Measurements from ENCODE around the gene ANKRD36C. TPM values are rescaled to one million over a fixed set of nuclear protein-coding genes. Genes with fewer than 3 reads are reported as not detected.

ANKRD36C gene
- total and polyA plus RNA-seq, 5 experiments from 2014 or later, result 8.4 to 71.8 (median 13.6) TPM

Other genes with a start within 250 kb of the ANKRD36C start
- gene GPAT2, start 43.1 kb upstream of the ANKRD36C start, total RNA-seq, result 10 to 100 TPM in 1 of 2 experiments, 1 to 10 TPM in 1; 9.9 to 11.7 TPM
- gene GPAT2, start 43.1 kb upstream of the ANKRD36C start, polyA plus RNA-seq, result 1 to 10 TPM; 1.1 to 8.8 (median 4.2) TPM
- gene ADRA2B, start 124.7 kb upstream of the ANKRD36C start, total RNA-seq, result under 1 TPM in 1 of 2 experiments, not detected in 1; 0.22 TPM
- not detected for gene ADRA2B, start 124.7 kb upstream of the ANKRD36C start, polyA plus RNA-seq
- 1 to 10 TPM; 5.3 to 6.8 TPM for gene ASTL, start 146.7 kb upstream of the ANKRD36C start, total RNA-seq
- under 1 TPM in 2 of 3 donors, not detected in 1; 0.50 to 0.64 TPM for gene ASTL, start 146.7 kb upstream of the ANKRD36C start, polyA plus RNA-seq
- gene DUSP2, start 153.6 kb upstream of the ANKRD36C start, total RNA-seq, result 10 to 100 TPM; 31.5 to 36.5 TPM
- 100 to 1,000 TPM in 1 of 3 donors, 10 to 100 TPM in 2; 24.3 to 459 (median 60.7) TPM for gene DUSP2, start 153.6 kb upstream of the ANKRD36C start, polyA plus RNA-seq
- gene STARD7, start 217.0 kb upstream of the ANKRD36C start, total RNA-seq, result 10 to 100 TPM; 87.5 to 99.3 TPM
- gene STARD7, start 217.0 kb upstream of the ANKRD36C start, polyA plus RNA-seq, result 100 to 1,000 TPM; 114 to 143 (median 137) TPM

Data from naive thymus-derived CD8-positive, alpha-beta T cell (primary cell).